ENCODE data around the gene CLK3. TPM values are rescaled to one million over a fixed set of nuclear protein-coding genes. Genes with fewer than 3 reads are reported as not detected.

Gene CLK3
- 100 to 1,000 TPM; 116 to 120 TPM for total RNA-seq

- peak within 1 kb of the TSS; percentile 94 to 97 for H3K4me3 Mint-ChIP-seq
- H3K4me1 Mint-ChIP-seq (ENCODE audit: low read depth): peaks cover 51% of the 10 kb centered on the region
- H3K36me3 Mint-ChIP-seq (ENCODE audit: insufficient read depth in 2 of 2): peaks cover 2 to 16% of the 10 kb centered on the region in 2 donors
- peak; percentile 87 to 89 for ATAC-seq (replicated peaks in 1 of 2)
- peak within 1 kb of the TSS; percentile 99 for H3K27ac Mint-ChIP-seq
- H3K9me3 Mint-ChIP-seq: no peaks in the 10 kb centered on the region
- peak; percentile 98 to 99 for DNase-seq
- no peaks in the 10 kb centered on the region for H3K27me3 Mint-ChIP-seq (ENCODE audit: low read depth)
These were observed at the start of gene CLK3 for GRCh38 chr15:74615508-74616365. Gene CLK3 (plus strand): TSS chr15:74615836. CDS start chr15:74619197, 3,361 bp downstream.

DNA sequence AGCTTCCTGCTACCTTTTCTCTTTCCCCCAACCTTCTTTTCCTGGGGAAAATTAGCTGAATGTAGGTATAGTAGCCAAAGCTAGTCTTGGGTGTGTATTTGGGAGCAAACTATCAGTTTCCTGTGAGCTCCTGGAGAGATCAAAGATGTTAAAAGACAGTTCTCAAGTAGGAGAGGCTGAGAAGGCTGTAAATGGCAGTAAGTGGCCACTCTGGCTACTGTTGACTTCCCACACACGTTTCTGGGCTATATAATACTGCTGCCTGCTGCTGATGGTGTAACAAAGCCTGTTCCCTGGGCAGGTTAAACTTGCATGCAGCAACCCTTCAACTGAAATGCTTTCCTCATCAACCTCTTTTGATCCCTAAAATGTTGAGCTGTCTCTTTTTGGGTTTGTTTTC, 47.0 kb upstream of the CLK3 start:
- no peaks in the 10 kb centered on the region for H3K9me3 Mint-ChIP-seq
- H3K36me3 Mint-ChIP-seq (ENCODE audit: insufficient read depth in 2 of 2): peaks cover 3 to 10% of the 10 kb centered on the region in 2 donors
- no peaks in the 10 kb centered on the region for H3K27me3 Mint-ChIP-seq (ENCODE audit: low read depth)
- ATAC-seq (replicated peaks in 1 of 2) (no peak), DNase-seq (no peak)
- peaks cover 15% of the 10 kb centered on the region for H3K4me1 Mint-ChIP-seq (ENCODE audit: low read depth)
- H3K4me3 Mint-ChIP-seq: no peak overlapping the region
- peak overlapping the region; percentile 82 for H3K27ac Mint-ChIP-seq

DNA sequence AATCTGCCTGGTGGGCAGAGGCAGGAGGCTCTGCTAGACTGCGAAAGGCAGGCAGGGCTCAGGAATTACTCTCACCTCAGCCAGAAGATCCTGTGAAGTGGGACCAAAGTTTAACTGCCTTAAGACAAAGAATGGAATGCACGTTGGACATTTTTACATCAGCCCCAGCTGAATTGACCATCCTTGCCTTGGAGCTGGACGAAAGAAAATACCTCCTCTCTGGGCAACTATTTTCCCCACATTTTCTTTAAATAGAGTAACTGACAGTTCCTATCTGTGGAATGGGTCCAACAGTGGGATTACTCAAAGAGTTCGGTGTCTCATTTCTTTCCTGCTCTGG, 45.9 kb upstream of the CLK3 start:
- H3K36me3 Mint-ChIP-seq (ENCODE audit: insufficient read depth in 2 of 2): peaks cover 7 to 20% of the 10 kb centered on the region in 2 donors

DNA sequence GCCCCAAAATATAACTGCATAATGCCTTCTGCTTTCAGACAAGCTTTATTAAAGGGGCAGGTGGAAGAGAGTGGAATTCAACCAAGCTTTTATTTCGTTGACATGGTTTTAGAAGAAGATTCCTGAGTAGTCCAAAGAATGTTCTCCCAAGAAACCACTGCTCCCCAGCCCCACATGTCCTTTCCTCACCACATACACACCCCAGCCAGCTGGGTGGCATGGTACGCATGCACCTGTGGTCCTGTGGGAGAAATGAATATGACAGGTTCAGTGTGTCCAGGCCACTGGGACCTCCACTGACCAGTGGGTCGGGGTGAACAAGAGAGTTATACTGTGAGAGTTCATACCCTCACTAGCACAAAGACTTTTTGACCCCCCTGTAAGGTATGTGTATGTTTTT, 44.4 kb upstream of the CLK3 start:
- Mint-ChIP-seq H3K9me3 (no peaks in the 10 kb centered on the region), H3K36me3 (ENCODE audit: insufficient read depth in 2 of 2) (peaks cover 7 to 19% of the 10 kb centered on the region in 2 donors), H3K4me1 (ENCODE audit: low read depth) (peaks cover 20% of the 10 kb centered on the region), H3K27ac (peak overlapping the region; percentile 71), H3K27me3 (ENCODE audit: low read depth) (no peaks in the 10 kb centered on the region), H3K4me3 (no peak overlapping the region)
- ATAC-seq (replicated peaks in 1 of 2): no peak
- no peak for DNase-seq

More for the DNA sequence above, 45.9 kb upstream of the CLK3 start:
- Mint-ChIP-seq H3K27me3 (ENCODE audit: low read depth) (no peaks in the 10 kb centered on the region), H3K4me1 (ENCODE audit: low read depth) (peaks cover 20% of the 10 kb centered on the region), H3K9me3 (no peaks in the 10 kb centered on the region), H3K4me3 (no peak overlapping the region), H3K27ac (no peak overlapping the region)
- DNase-seq: no peak
- no peak for ATAC-seq (replicated peaks in 1 of 2)

- Mint-ChIP-seq H3K36me3 (ENCODE audit: insufficient read depth in 2 of 2) (peaks cover 10 to 24% of the 10 kb centered on the region in 2 donors), H3K27me3 (ENCODE audit: low read depth) (no peaks in the 10 kb centered on the region), H3K4me3 (no peak overlapping the region), H3K9me3 (no peaks in the 10 kb centered on the region), H3K4me1 (ENCODE audit: low read depth) (peaks cover 15% of the 10 kb centered on the region), H3K27ac (peak overlapping the region; percentile 15)
- peak in 1 of 2 donors; percentile 19 for DNase-seq
- peak; percentile 65 to 95 for ATAC-seq (replicated peaks in 1 of 2)
These were observed 41.6 kb upstream of the CLK3 start for GRCh38 chr15:74573987-74574386.

DNA sequence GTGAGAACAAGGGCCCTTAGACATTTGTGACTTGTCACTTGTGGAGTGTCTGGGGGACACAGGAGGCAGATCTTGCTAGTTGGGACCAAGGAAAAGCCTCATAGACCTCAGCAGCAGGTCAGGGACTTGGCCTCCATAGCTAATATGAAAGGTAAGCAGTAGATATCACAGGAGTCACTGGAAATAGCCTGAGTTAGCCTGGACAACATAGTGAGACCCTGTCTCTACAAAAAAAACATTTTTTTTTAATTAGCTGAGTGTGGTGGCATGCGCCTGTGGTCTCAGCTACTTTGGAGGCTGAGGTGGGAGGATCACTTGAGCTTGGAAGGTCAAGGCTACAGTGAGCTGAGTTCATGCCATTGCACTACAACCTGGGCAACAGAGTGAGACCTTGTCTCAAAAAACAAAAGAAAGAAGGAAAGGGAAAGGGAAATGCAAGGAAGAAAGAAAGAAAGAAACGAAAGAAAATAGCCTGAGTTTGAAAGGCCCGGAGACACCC, 37.1 kb upstream of the CLK3 start:
- Mint-ChIP-seq H3K4me1 (ENCODE audit: low read depth) (peaks cover 15% of the 10 kb centered on the region), H3K9me3 (no peaks in the 10 kb centered on the region), H3K36me3 (ENCODE audit: insufficient read depth in 2 of 2) (peaks cover 7 to 19% of the 10 kb centered on the region in 2 donors), H3K27me3 (ENCODE audit: low read depth) (no peaks in the 10 kb centered on the region), H3K27ac (no peak overlapping the region), H3K4me3 (no peak overlapping the region)
- no peak for DNase-seq
- ATAC-seq (replicated peaks in 1 of 2): no peak

DNA sequence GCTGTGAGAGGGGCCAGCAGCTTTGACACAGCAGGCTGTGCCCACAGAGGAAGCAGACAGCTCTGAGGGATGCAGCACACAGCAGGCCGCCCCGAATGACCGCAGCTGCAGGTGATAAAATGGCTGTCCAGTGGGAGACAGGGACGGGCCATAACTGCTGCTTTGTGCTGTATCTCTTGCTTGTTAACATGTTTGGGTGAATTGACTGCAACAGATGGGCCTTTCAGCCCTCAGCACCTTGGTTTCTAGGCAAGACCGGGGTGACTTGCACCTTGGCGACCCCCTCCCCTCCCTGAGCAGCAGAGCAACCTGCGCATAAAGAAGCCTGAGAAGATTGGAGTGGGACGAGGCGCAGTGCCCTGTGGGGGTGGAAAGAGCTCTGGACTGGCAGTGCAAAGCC, 36.6 kb upstream of the CLK3 start:
- H3K36me3 Mint-ChIP-seq (ENCODE audit: insufficient read depth in 2 of 2): peaks cover 3 to 15% of the 10 kb centered on the region in 2 donors

GRCh38 chr15:74580538-74581350, 34.9 kb upstream of the CLK3 start:
- peak overlapping the region; percentile 65 for H3K27ac Mint-ChIP-seq
- DNase-seq: no peak
- peaks cover 4% of the 10 kb centered on the region for H3K4me1 Mint-ChIP-seq (ENCODE audit: low read depth)
- no peaks in the 10 kb centered on the region for H3K9me3 Mint-ChIP-seq
- peak in 1 of 2 donors; percentile 57 for ATAC-seq (replicated peaks in 1 of 2)
- peaks cover 2 to 7% of the 10 kb centered on the region in 2 donors for H3K36me3 Mint-ChIP-seq (ENCODE audit: insufficient read depth in 2 of 2)
- H3K27me3 Mint-ChIP-seq (ENCODE audit: low read depth): no peaks in the 10 kb centered on the region
- no peak overlapping the region for H3K4me3 Mint-ChIP-seq

More for the DNA sequence above, 36.6 kb upstream of the CLK3 start:
- H3K4me3 Mint-ChIP-seq: no peak overlapping the region
- ATAC-seq (replicated peaks in 1 of 2) (no peak), DNase-seq (no peak)
- no peak overlapping the region for H3K27ac Mint-ChIP-seq
- H3K4me1 Mint-ChIP-seq (ENCODE audit: low read depth): peaks cover 10% of the 10 kb centered on the region
- H3K9me3 Mint-ChIP-seq: no peaks in the 10 kb centered on the region
- no peaks in the 10 kb centered on the region for H3K27me3 Mint-ChIP-seq (ENCODE audit: low read depth)

GRCh38 chr15:74584204-74584603, 31.4 kb upstream of the CLK3 start:
- ATAC-seq (replicated peaks in 1 of 2) (no peak), DNase-seq (no peak)
- Mint-ChIP-seq H3K27ac (no peak overlapping the region), H3K4me3 (no peak overlapping the region), H3K4me1 (ENCODE audit: low read depth) (no peaks in the 10 kb centered on the region), H3K27me3 (ENCODE audit: low read depth) (no peaks in the 10 kb centered on the region), H3K9me3 (no peaks in the 10 kb centered on the region), H3K36me3 (ENCODE audit: insufficient read depth in 2 of 2) (no peaks in the 10 kb centered on the region)

DNA sequence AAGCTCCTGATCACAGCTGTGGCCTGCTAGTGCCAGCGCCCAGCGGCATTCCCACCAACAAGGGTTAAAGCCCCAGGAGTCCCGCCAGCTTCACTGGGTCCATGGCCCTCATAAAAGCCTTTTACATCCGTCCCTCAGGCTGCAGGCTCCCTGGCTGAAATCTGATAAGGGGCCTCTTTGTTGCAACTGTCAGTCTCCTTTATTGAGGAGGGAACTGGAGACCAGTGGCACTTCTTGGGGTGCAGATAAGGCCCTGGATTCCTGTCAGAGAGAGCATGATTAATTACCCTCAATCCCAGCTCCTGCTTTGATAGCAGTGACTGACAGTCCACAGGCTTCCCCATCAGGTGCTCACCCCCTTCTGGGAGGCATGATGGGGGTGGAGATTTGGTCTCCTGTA, 30.9 kb upstream of the CLK3 start:
- no peaks in the 10 kb centered on the region for H3K36me3 Mint-ChIP-seq (ENCODE audit: insufficient read depth in 2 of 2)
- no peaks in the 10 kb centered on the region for H3K4me1 Mint-ChIP-seq (ENCODE audit: low read depth)
- no peaks in the 10 kb centered on the region for H3K27me3 Mint-ChIP-seq (ENCODE audit: low read depth)
- no peak overlapping the region for H3K4me3 Mint-ChIP-seq
- no peak for ATAC-seq (replicated peaks in 1 of 2)
- no peak for DNase-seq
- H3K27ac Mint-ChIP-seq: no peak overlapping the region
- H3K9me3 Mint-ChIP-seq: no peaks in the 10 kb centered on the region

DNA sequence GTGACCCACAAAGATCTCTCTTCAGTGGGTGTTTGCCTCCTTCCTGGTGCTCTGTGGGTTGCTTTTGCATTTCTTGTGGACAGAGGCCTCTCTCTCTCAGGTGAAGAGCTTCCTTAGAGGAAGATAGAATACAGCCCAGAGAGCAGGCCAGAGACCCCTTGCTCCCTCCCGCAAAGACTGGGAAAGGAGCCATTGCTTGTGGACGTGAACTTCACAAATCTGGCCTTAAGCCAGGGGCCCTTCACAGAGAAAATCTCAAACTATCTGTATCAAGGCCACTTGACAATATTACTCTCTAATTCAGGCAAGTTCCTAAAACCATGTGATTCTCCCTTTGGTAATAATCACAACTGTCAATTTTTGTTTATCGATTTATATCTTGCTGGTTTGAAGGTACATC, 30.4 kb upstream of the CLK3 start:
- no peaks in the 10 kb centered on the region for H3K27me3 Mint-ChIP-seq (ENCODE audit: low read depth)
- H3K27ac Mint-ChIP-seq: no peak overlapping the region
- no peaks in the 10 kb centered on the region for H3K4me1 Mint-ChIP-seq (ENCODE audit: low read depth)
- H3K36me3 Mint-ChIP-seq (ENCODE audit: insufficient read depth in 2 of 2): no peaks in the 10 kb centered on the region
- DNase-seq (no peak), ATAC-seq (replicated peaks in 1 of 2) (no peak)
- no peak overlapping the region for H3K4me3 Mint-ChIP-seq
- H3K9me3 Mint-ChIP-seq: no peaks in the 10 kb centered on the region

DNA sequence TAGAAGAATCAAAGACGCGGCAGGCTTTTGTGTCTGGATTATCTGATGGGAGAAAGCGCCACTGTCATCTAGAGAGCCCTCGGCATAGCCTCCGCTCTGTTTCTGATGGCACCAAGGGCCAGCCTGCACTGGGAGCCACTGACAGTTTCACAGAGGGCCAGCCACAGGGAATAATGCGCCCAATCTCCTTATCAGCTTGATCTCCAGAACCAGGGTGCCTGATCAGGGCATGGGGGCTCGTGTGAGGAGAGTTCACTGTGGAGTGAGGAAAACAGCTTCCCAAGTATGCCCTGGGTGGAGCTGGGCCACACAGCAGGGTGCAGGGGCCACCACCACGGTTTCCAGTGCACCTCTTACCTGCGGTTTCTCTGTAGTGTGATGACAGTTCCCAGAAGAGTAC, 29.8 kb upstream of the CLK3 start:
- H3K36me3 Mint-ChIP-seq (ENCODE audit: insufficient read depth in 2 of 2): no peaks in the 10 kb centered on the region
- H3K4me1 Mint-ChIP-seq (ENCODE audit: low read depth): no peaks in the 10 kb centered on the region
- ATAC-seq (replicated peaks in 1 of 2) (no peak), DNase-seq (no peak)
- H3K27me3 Mint-ChIP-seq (ENCODE audit: low read depth): no peaks in the 10 kb centered on the region
- no peak overlapping the region for H3K4me3 Mint-ChIP-seq
- no peak overlapping the region for H3K27ac Mint-ChIP-seq
- H3K9me3 Mint-ChIP-seq: no peaks in the 10 kb centered on the region

DNA sequence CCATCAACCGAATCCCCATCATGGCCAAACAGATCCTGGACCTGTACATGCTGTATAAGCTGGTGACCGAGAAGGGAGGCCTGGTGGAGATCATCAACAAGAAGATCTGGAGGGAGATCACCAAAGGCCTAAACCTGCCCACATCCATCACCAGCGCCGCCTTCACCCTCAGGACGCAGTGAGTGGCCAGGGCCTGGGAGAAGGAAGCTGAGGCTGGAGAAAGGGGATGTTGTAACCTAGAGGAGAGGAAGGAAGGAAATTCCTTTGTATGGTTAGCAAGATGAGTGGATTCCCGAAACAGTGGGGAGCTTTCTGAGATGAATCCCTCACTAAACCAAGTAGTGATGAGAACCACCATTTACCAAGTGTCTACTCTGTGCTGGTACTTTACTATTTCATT, 25.8 kb upstream of the CLK3 start:
- Mint-ChIP-seq H3K36me3 (ENCODE audit: insufficient read depth in 2 of 2) (peaks cover 0 to 7% of the 10 kb centered on the region in 2 donors), H3K4me3 (no peak overlapping the region), H3K27ac (no peak overlapping the region), H3K9me3 (no peaks in the 10 kb centered on the region), H3K27me3 (ENCODE audit: low read depth) (no peaks in the 10 kb centered on the region), H3K4me1 (ENCODE audit: low read depth) (no peaks in the 10 kb centered on the region)
- no peak for ATAC-seq (replicated peaks in 1 of 2)
- DNase-seq: no peak
